Sigmoid colon (tissue), 7 donors: ENCODE results near the gene OLAH. TPM values are rescaled to one million over a fixed set of nuclear protein-coding genes. Genes with fewer than 3 reads are reported as not detected.
"Not testable (repeated sequence)": the region's sequence is repeated elsewhere in the genome, so short reads cannot be mapped to it uniquely, and the experiment has no call there.

Experiments
- DNase-seq: peaks from one replicate; pipeline ENCODE4 v3.0.0-alpha.2; 2019
- H3K27ac ChIP-seq, 4 donors: fragments of 200-600 bp; sonication (generic); one replicate each; pipeline ENCODE4 v1.5.1; 2016 to 2019; ENCODE audit warnings: mild to moderate bottlenecking in 1 of 4
- H3K27me3 ChIP-seq, 3 donors: fragments of 200-600 bp; sonication (generic); one replicate each; pipeline ENCODE4 v1.5.1; 2019; ENCODE audit warnings: mild to moderate bottlenecking in 1 of 3
- H3K36me3 ChIP-seq, 4 donors: fragments of 200-600 bp; sonication (generic); one replicate each; pipeline ENCODE4 v1.5.1; 2016 to 2019
- H3K4me1 ChIP-seq, 4 donors: fragments of 200-600 bp; sonication (generic); one replicate each; pipeline ENCODE4 v1.5.1; 2017 to 2019
- H3K4me3 ChIP-seq, 4 donors: fragments of 200-600 bp; sonication (generic); one replicate each; pipeline ENCODE4 v1.5.1; 2017 to 2019; ENCODE audit warnings: mild to moderate bottlenecking in 2 of 4, moderate library complexity in 1 of 4
- H3K9me3 ChIP-seq, 4 donors: fragments of 200-600 bp in 3 of 4; sonication (generic) in 3 of 4; one replicate each; pipeline versions ENCODE4 v1.5.1 to v1.6.1; 2013 to 2019
- CTCF ChIP-seq, 4 experiments: fragments of 450-650 bp in 3 of 4; fragments of 200-600 bp in 1 of 4; IDR thresholded peaks; one replicate each; pipeline ENCODE4 v1.5.1; 2016 to 2019; ENCODE audit warnings: antibody characterized with exemption in 4 of 4, mild to moderate bottlenecking in 3 of 4, moderate library complexity in 2 of 4
- EP300 ChIP-seq, 4 donors: sonication (generic); formaldehyde crosslinking; IDR thresholded peaks; one replicate each; pipeline ENCODE4 v1.6.1; 2017; ENCODE audit warnings: antibody characterized with exemption in 4 of 4
- POLR2A ChIP-seq, 2 donors: fragments of 450-650 bp; IDR thresholded peaks; one replicate each; pipeline ENCODE4 v1.6.1; 2016; ENCODE audit warnings: antibody characterized with exemption in 2 of 2, mild to moderate bottlenecking in 2 of 2, moderate library complexity in 2 of 2
- POLR2AphosphoS5 ChIP-seq, 4 donors: sonication (generic); formaldehyde crosslinking; IDR thresholded peaks; one replicate each; pipeline ENCODE4 v1.6.1; 2017; ENCODE audit warnings: antibody characterized with exemption in 4 of 4
- WGBS, 2 donors: extraction: QIAGEN DNeasy Blood & Tissue Kit; methylation state at CpG; one replicate each; pipeline ENCODE4 v1.1.7; 2013; 5-methylcytosine and 5-hydroxymethylcytosine counted together
- intact Hi-C: fragments of 100-400 bp; cut with DNase I; formaldehyde crosslinking; loops from one replicate; pipeline ENCODE4 v1.15.1; 2023
- polyA plus RNA-seq, 3 donors: library from polyadenylated mRNA; stranded (reverse); fragments of 200-250 nt; gene quantifications; one replicate each; pipeline ENCODE4 v1.2.3, GENCODE V29; 2013
- total RNA-seq, 4 donors: library from RNA; depleted of rRNA; stranded (reverse); fragments of >200 nt; gene quantifications; one replicate each; pipeline ENCODE4 v1.1.0, GENCODE V29; 2016
- donor health status: healthy with polysubstance abuse.
- donor health status: Bipolar disorder and iron deficiency.
- donor health status: healthy.

Gene OLAH
- total RNA-seq (under 1 TPM in 2 of 4 donors, not detected in 2; 0.49 to 0.71 TPM), polyA plus RNA-seq (under 1 TPM in 1 of 3 donors, not detected in 2; 0.63 TPM)

- no peaks in the 10 kb centered on the region for H3K27me3 ChIP-seq
Measured at GRCh38 chr10:15043674-15044073, at the start of gene OLAH. TSS of gene OLAH (plus strand) at chr10:15043943. CDS start at chr10:15047289, 3,346 bp downstream.

GRCh38 chr10:14995964-14996565, 47.7 kb upstream of the OLAH start:
- WGBS, 2 donors, result 88 to 92% methylated on average over 50 of the region's 50 CpGs
- H3K27ac ChIP-seq, result no peak overlapping the region
- no peaks in the 10 kb centered on the region for H3K4me1 ChIP-seq
- H3K4me3 ChIP-seq, result peak overlapping the region in 1 of 4 donors; percentile 27
- TF ChIP-seq CTCF (IDR thresholded peaks at IDR 0.05) (no peak), POLR2AphosphoS5 (IDR thresholded peaks at IDR 0.05) (no peak), EP300 (IDR thresholded peaks at IDR 0.05) (no peak), POLR2A (IDR thresholded peaks at IDR 0.05) (no peak)
- no peaks in the 10 kb centered on the region for H3K9me3 ChIP-seq
- DNase-seq, result no peak
- H3K27me3 ChIP-seq, result no peaks in the 10 kb centered on the region
- intact Hi-C loops, result no loop called here
- H3K36me3 ChIP-seq, result no peaks in the 10 kb centered on the region

More at GRCh38 chr10:15043674-15044073, at the start of gene OLAH:
- no peak for DNase-seq
- intact Hi-C loops, result no loop called here
- no peak for TF ChIP-seq POLR2A (IDR thresholded peaks at IDR 0.05)
- TF ChIP-seq EP300 (IDR thresholded peaks at IDR 0.05), result no peak
- Histone ChIP-seq H3K36me3 (no peaks in the 10 kb centered on the region), H3K9me3 (no peaks in the 10 kb centered on the region), H3K27ac (no peak within 1 kb of the TSS), H3K4me3 (no peak within 1 kb of the TSS), H3K4me1 (no peaks in the 10 kb centered on the region)
- 91 to 98% methylated on average over 1 of the region's 1 CpG for WGBS, 2 donors

GRCh38 chr10:15013530-15013929, 30.2 kb upstream of the OLAH start:
- intact Hi-C loops, H3K4me3 ChIP-seq, H3K27me3 ChIP-seq, H3K9me3 ChIP-seq, H3K36me3 ChIP-seq, H3K27ac ChIP-seq, H3K4me1 ChIP-seq, DNase-seq: not testable (repeated sequence)
- 12 to 54% methylated on average over 5 of the region's 5 CpGs for WGBS, 2 donors

- DNase-seq, result no peak
- WGBS, 2 donors, result 90 to 93% methylated on average over 7 of the region's 7 CpGs
- Histone ChIP-seq H3K4me1 (no peaks in the 10 kb centered on the region), H3K9me3 (no peaks in the 10 kb centered on the region), H3K36me3 (no peaks in the 10 kb centered on the region), H3K27me3 (no peaks in the 10 kb centered on the region), H3K27ac (no peak overlapping the region), H3K4me3 (no peak overlapping the region)
- intact Hi-C loops, result no loop called here
- TF ChIP-seq POLR2A (IDR thresholded peaks at IDR 0.05) (no peak), CTCF (IDR thresholded peaks at IDR 0.05) (no peak), EP300 (IDR thresholded peaks at IDR 0.05) (no peak), POLR2AphosphoS5 (IDR thresholded peaks at IDR 0.05) (no peak)
Measured at GRCh38 chr10:15015451-15015850, 28.3 kb upstream of the OLAH start.

- H3K27ac ChIP-seq, H3K4me1 ChIP-seq, H3K4me3 ChIP-seq, intact Hi-C loops, H3K9me3 ChIP-seq, H3K27me3 ChIP-seq, DNase-seq, H3K36me3 ChIP-seq: not testable (repeated sequence)
- 77 to 80% methylated on average over 4 of the region's 5 CpGs for WGBS, 2 donors
Measured at GRCh38 chr10:15020966-15021365, 22.8 kb upstream of the OLAH start.

- intact Hi-C loops, H3K9me3 ChIP-seq, H3K27me3 ChIP-seq, H3K4me3 ChIP-seq, H3K27ac ChIP-seq, H3K4me1 ChIP-seq, H3K36me3 ChIP-seq, DNase-seq: not testable (repeated sequence)
- WGBS, 2 donors, result 87 to 96% methylated on average over 6 of the region's 6 CpGs
Measured at GRCh38 chr10:15023079-15023478, 20.7 kb upstream of the OLAH start.

- H3K4me3 ChIP-seq, H3K4me1 ChIP-seq, H3K9me3 ChIP-seq, H3K27me3 ChIP-seq, DNase-seq, intact Hi-C loops, H3K36me3 ChIP-seq, H3K27ac ChIP-seq: not testable (repeated sequence)
- WGBS, 2 donors, result 86 to 88% methylated on average over 17 of the region's 17 CpGs
Measured at GRCh38 chr10:15024017-15025004, 19.4 kb upstream of the OLAH start.

- H3K36me3 ChIP-seq, H3K9me3 ChIP-seq, intact Hi-C loops, H3K4me1 ChIP-seq, H3K27ac ChIP-seq, H3K4me3 ChIP-seq, DNase-seq, H3K27me3 ChIP-seq: not testable (repeated sequence)
- 83 to 94% methylated on average over 6 of the region's 6 CpGs for WGBS, 2 donors
Measured at GRCh38 chr10:15025040-15025439, 18.7 kb upstream of the OLAH start.
